Fibroblast of skin of right biceps (primary cell): ENCODE results near the gene EIPR1.

Experiments used
- DNase-seq: peaks from one replicate; pipeline ENCODE4 v3.0.0-alpha.2; 2013

The EIPR1 gene

DNA sequence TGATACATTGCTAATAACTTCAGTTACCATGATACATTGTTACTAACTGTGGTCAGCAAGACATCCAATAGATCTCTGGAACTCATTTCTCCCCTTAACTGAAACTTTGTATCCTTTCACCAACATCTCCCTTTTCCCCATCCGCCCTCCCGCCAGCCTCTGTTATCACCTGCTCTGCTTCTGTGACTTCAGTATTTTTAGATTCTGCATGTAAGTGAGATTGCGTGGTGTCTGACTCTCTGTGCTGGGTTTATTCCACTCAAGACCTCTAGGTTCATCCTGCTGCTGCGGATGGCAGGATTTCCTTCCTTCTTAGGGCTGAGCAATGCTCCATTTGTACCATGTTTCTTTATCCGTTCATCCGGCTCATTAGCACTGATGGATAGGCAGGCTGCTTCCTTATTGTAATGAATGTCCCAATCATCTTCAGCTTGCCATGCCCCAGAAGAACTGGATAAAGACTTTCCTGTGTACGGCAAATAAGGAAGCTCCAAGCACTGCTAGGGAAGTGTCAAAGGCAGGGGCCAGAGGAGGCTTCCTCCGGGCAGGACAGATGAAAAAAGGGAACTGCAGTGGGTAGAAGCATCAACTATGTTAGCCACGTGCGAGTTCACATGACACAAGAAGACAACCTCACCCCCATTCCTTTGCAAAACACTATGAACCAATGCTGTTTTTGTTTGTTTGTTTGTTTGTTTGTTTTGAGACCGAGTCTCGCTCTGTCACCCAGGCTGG, 113.4 kb downstream of the EIPR1 start:
- DNase-seq, result no peak

- no peak for DNase-seq
Measured at GRCh38 chr2:3263487-3263886, 114.1 kb downstream of the EIPR1 start.

DNA sequence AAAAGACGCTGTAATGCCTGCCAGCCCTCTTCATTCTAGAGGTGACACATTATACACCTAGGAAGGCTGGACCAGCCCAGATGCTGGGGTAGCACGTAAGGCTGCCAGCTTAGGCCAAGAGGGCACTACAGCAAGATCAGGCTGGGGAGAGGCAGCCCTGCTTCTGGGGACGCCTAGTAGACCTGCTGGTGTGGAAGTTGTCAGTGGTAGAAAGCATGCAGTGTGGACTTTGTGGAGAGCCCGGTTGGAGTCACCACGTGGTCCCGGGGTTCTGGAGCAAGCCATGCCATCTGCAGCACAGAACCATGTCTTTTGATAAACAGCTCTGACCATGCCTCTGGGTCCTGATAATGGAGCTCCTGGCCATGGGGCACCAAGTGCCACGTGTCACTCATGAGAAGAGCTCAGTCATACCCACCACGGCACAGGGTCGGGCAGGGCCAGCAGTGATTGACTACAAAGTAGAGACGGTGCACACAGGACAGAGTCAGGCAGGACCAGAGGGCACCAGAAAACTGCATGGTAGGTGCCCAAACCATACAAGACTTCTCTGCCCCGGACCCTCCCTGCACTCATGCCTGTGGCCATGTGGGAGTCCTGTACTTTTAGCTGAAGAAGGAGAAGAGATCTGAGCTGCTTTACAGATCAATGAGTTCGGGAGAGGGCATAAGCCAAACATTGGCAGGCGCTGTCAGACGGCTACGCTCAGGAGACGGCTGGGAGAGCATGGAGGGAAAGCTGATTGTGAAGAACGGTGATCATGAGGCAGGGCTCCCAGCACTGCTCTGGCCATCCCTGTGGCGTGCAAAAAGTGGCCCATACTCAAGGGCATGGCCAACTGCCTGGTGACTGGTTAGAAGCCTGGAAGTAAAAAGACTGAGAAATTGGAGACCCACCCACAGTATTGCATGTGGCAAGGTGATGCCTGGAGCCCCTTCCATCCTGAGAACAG, 114.9 kb downstream of the EIPR1 start:
- no peak for DNase-seq

DNA sequence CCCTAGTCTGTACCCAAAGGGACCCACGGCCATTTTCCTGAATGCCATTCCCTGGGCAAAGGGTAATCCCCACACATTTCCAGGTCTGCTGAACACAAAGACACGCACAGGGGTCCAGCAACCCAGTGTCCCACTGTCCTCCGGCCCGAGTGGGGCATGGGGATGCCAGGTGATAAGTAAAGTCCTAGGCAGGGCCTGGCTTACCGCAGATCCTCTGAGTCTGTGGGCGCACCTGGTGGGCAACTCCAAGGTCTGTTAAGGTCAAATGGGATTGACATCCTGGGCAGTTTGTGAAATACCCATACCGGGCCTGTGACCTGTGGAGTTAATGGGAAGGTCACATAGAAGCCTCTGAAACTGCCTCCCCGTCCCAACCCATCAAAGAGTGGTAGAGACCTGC, 116.1 kb downstream of the EIPR1 start:
- DNase-seq, result no peak

DNA sequence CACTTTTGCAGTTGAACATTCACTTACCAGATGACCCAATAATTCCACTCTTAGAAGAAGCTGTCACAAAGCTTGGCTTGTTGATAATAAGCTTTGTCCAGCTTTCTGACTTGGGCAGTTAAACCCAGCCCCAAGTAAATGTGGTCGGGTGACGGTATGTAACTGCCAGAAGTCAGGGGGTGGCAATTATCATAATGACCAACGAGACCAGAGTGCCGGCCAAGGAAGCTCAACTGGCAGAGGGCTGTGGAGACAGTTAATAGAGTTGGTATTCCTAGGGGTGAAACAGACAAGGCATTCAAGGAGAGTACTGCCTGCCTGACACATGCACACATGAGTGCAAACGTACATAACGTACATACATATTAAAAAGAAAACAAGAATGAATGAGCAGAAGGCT, 116.7 kb downstream of the EIPR1 start:
- no peak for DNase-seq

DNA sequence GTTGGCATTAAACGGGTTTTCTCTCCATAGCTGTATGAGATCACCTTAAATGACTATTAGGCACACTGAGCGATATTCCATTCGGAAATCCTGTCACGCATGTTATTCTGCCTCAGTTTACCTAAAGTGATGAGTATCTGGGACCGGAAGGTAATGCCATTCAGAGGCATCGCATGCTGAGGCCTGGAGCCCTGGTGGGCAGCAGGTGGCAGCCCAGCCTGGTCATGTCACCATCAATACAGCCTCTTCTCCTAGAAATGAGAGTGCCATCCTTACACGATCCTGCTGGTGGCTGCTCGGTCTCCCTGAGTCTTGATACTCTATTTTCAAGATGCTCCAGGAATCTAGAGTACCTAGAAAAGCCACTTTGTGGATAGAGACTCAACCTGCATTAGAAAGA, 119.8 kb downstream of the EIPR1 start:
- DNase-seq, result no peak

- peak; percentile 40 for DNase-seq
Measured at GRCh38 chr2:3257166-3257565, 120.5 kb downstream of the EIPR1 start.

- no peak for DNase-seq
Measured at GRCh38 chr2:3256605-3257004, 121.0 kb downstream of the EIPR1 start.

GRCh38 chr2:3256157-3256556, 121.5 kb downstream of the EIPR1 start:
- DNase-seq, result no peak

DNA sequence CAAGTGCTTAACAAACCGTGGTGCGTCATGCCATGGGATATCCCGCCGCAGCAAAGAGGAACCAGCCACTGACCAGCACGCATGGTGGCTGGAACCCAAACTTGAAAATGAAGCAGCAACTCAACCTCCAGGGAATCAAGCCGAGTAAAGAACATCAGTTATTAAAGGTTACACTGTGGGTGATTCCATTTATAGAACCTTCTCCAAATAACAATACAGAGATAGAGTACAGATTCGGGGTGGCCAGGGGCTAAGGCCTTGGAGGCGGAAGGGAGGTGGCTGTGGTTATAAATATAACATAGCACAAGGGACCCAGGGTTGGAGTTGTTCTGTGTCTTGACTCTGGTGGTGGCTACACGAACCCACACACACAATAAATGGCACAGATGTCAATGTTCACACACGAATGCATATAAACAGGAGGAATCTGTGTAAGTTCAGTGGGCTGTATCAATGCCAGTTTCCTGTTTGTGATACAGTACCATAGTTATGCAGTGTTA, 123.1 kb downstream of the EIPR1 start:
- no peak for DNase-seq

GRCh38 chr2:3253913-3254441, 123.6 kb downstream of the EIPR1 start:
- no peak for DNase-seq

- DNase-seq, result no peak
Measured at GRCh38 chr2:3251946-3252345, 125.7 kb downstream of the EIPR1 start.

- DNase-seq, result no peak
Measured at GRCh38 chr2:3249476-3249962, 128.1 kb downstream of the EIPR1 start.

DNA sequence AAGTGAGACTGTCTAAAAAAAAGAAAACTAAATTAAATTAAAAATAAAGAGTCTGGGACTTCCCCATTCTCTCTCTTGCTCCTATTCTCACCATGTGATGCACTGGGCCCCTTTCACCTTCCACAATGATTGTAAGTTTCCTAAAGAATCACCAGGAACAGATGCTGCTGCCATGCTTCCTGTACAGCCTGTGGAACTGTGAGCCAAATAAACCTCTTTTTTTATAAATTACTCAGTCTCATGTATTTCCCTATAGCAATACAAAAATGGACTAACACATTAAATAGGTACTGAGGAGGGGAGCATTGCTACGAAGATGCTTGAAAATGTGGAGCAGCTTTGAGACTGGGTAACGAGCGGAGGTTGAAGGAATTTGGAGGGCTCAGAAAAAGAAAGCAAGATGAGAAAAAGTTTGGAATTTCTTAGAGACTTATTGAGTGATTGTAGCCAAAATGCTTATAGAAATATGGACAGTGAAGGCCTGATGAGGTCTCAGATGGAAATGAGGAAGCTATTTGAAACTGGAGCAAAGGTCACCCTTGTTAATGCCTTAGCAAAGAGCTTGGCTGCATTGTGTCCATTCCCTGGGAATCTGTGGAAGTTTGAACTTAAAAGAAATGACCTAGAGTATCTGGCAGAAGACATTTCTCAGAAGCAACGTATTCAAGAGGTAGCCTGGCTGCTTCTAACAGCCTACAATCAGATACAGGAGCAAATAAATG, 128.7 kb downstream of the EIPR1 start:
- no peak for DNase-seq

DNA sequence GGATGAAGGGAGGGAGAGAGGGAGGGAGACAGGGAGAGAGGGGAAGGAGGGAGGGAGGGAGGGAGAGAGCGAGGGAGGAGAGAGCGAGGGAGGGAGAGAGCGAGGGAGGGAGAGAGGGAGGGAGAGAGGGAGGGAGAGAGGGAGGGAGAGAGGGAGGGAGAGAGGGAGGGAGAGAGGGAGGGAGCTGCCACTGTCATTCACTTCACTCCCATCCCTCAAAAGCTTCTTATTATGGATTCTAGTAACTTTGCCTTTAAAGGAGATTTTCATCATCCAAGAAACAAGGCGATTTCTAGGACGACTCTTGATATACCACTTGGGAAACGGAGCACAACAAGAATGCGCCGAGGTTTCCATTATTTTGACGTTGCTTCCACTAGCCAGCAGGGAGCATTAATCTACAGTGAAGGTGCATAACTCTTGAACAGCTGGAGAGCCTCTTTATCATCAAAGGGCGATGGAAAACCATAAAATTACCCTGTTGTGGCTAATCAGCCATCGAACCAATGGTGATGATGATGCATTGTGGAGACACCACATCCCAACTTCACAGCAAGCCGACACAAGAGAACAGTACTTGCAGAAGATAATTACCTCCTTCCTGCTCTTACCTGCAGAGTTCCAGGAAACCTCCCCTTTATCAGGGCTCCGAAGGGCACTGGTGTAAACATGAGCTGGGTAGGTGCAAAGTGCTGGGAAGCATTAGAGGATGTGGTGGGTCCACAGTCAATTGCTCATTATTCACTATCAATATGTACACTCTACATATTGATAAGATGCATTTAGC, 130.5 kb downstream of the EIPR1 start:
- no peak for DNase-seq

DNA sequence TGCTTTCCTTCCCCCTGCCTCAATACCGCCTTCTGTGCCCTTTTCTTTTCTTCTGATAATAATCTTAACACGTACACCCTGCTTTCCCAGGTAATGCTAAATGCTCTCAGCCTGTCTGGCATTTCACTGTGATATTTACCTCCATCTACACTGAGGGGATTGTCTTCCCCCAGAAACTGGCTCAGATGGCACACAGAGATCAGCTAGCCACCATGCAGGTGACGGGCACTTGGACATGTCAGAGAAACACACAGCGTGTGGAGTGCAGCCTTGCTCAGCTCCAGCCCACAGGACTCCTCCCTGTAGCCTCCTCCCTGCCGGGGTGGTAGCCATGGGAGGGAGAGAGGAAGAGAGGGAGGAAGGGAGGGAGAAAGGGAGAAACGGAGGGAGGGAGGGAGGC, 131.2 kb downstream of the EIPR1 start:
- DNase-seq, result no peak

- no peak for DNase-seq
Measured at GRCh38 chr2:3244486-3244885, 133.1 kb downstream of the EIPR1 start.

DNA sequence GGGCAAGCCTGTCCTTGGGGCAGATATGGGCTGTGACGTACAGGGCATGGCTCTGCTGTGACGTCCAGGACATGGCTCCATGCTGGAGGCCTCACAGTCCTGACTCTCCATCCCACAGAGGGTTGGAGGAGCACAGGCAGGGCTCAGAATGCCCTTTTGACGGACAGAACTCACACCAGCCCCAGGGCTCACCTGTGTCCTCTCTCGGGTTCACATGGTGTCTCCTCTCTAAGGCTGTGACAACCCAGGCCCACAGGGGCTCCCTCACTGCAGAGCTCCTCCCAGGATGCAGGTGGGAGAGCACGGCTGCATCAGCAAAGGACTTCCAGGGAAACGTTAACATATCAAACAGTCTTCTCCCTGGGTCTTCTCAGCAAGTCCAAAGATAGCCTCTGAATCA, 133.8 kb downstream of the EIPR1 start:
- DNase-seq, result no peak

GRCh38 chr2:3242747-3243369, 134.8 kb downstream of the EIPR1 start:
- peak; percentile 26 for DNase-seq

DNA sequence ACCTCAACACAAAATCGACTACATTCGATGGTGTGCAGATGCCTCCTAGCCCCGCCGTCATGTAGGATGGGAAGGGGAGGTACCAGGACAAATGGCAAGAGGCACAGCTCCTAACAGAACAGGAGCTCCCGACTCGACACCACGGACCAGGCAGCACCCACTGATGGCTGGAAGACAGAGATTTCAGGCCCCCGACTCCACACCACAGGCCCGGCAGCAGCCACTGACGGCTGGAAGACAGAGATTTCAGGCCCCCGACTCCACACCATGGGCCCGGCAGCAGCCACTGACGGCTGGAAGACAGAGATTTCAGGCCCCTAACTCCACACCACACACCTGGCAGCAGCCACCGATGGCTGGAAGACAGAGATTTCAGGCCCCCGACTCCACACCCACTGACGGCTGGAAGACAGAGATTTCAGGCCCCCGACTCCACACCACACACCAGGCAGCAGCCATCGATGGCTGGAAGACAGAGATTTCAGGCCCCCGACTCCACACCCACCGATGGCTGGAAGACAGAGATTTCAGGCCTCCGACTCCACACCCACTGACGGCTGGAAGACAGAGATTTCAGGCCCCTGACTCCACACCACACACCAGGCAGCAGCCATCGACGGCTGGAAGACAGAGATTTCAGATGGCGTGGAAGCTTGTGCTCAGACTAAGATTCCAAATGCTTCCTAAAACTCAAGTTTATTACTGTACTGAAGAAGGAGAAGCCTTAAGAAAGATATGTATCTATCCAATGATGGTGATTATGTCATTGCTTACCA, 135.5 kb downstream of the EIPR1 start:
- DNase-seq, result no peak
